ENCODE measurements around the gene ASAP3.
"Not testable (repeated sequence)": the region's sequence is repeated elsewhere in the genome, so short reads cannot be mapped to it uniquely, and the experiment has no call there.

ASAP3 gene

GRCh38 chr1:23394181-23394580, 89.8 kb downstream of the ASAP3 start:
- DNase-seq = no peak

DNA sequence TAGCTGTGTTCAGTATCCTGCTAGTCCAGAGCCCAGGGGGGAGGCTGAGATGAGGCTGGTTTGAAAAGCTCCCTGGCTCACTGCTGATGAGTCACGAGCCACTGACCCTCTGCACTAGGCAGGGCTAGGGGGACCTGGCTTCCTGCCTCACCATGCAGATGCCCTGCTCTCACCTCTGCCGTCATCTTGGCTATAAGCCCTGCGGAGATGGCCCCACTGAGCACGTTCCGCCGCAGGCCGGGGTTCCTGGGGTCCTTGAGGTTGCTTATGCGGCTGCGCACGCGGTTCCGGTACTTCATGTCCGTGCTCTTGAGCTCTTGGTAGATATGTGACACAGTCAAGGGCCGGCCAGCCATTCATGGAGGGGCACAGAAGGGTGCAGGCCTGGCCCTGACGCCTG, 90.3 kb downstream of the ASAP3 start:
- no peak for DNase-seq

DNA sequence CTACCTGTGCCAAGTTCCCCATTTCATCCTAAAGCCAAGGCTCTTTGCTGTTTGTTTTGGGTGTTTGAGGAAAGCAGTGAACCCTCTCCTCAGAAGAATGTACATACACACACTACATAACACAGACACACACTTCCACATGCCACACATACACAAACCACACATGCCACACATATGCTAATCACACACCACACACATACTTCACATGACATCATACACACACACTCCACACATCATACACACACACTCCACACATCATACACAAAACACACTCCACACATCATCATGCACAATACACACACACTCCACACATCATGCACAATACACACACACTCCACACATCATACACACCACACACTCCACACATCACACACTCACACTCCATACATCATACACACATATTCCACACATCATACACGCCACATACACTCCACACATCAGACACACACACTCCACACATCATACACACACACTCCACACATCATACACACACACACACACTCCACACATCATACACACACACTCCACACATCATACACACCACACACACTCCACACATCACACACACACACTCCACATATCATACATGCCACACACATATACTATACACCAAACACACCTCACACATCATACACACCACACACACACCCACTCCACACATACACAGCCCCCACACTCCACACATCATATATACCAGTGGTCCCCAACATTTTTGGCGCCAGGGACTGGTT, 91.7 kb downstream of the ASAP3 start:
- DNase-seq = no peak

GRCh38 chr1:23389837-23390321, 94.1 kb downstream of the ASAP3 start:
- DNase-seq = no peak

- DNase-seq = no peak
These were observed 96.5 kb downstream of the ASAP3 start for GRCh38 chr1:23387494-23387893.

GRCh38 chr1:23385119-23385621, 98.8 kb downstream of the ASAP3 start:
- no peak for DNase-seq

- no peak for DNase-seq
These were observed 99.5 kb downstream of the ASAP3 start for GRCh38 chr1:23384312-23385058.

- no peak for DNase-seq
These were observed 100.2 kb downstream of the ASAP3 start for GRCh38 chr1:23383577-23384311.

GRCh38 chr1:23381233-23381885, 102.6 kb downstream of the ASAP3 start:
- DNase-seq = no peak

- no peak for DNase-seq
These were observed 103.3 kb downstream of the ASAP3 start for GRCh38 chr1:23380719-23381118.

DNA sequence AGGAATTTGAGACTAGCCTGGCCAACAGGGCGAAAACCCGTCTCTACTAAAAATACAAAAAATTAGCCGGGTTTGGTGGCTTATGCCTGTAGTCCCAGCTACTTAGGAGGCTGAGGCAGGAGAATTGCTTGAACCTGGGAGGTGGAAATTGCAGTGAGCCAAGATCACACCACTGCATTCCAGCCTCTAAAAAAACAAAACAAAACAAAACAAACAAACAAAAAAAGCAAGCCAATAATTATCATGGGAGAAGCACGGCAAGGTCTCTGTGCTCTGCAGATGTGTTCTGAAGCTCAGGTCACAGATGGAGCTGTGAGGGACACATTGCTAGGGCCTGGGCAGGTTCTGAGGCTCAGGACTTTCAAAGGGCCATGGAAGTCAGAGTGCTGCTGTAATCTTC, 103.7 kb downstream of the ASAP3 start:
- DNase-seq = not testable (repeated sequence)

Data from cerebellar nuclear complex (tissue), 1 donor.